ENCODE results near the gene SLC1A2.

- no peak for TF ChIP-seq SUZ12 (IDR thresholded peaks at IDR 0.05)
- TF ChIP-seq BHLHE40 (IDR thresholded peaks at IDR 0.05; ENCODE audit: borderline replicate concordance), result no peak
- no peak for TF ChIP-seq ELF4 (IDR thresholded peaks at IDR 0.05)
- no peak for TF ChIP-seq TARDBP (IDR thresholded peaks at IDR 0.05)
- no peak for TF ChIP-seq SP1 (IDR thresholded peaks at IDR 0.05)
These were observed 144.2 kb downstream of the SLC1A2 start for GRCh38 chr11:35274909-35275785.

All from HEK293T (cell line).